GM18499 (cell line): Measurements from ENCODE around the gene C1orf159.
"Not testable (repeated sequence)": the region's sequence is repeated elsewhere in the genome, so short reads cannot be mapped to it uniquely, and the experiment has no call there.

Experiments used
- ATAC-seq: cut with Tn5 transposase; IDR thresholded peaks from one replicate; pipeline ENCODE4 v1.9.1; 2021; ENCODE audit warnings: moderate number of reproducible peaks; ENCODE audit not compliant: insufficient read depth, unreplicated experiment

C1orf159 gene

GRCh38 chr1:1058921-1059493, 56.9 kb downstream of the C1orf159 start:
- no peak for ATAC-seq

- no peak for ATAC-seq
These were observed 57.6 kb downstream of the C1orf159 start for GRCh38 chr1:1058088-1058905.

DNA sequence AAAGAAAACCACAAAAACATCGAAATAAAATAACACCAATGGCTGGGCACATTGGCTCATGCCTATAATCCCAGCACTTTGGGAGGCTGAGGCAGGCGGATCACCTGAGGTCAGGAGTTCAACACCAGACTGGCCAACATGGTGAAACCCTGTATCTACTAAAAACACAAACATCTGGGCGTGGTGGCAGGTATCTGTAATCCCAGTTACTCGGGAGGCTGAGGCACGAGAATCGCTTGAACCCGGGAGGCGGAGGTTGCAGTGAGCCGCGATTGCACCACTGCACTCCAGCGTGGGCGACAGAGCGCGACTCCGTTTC, 58.2 kb downstream of the C1orf159 start:
- ATAC-seq: not testable (repeated sequence)

DNA sequence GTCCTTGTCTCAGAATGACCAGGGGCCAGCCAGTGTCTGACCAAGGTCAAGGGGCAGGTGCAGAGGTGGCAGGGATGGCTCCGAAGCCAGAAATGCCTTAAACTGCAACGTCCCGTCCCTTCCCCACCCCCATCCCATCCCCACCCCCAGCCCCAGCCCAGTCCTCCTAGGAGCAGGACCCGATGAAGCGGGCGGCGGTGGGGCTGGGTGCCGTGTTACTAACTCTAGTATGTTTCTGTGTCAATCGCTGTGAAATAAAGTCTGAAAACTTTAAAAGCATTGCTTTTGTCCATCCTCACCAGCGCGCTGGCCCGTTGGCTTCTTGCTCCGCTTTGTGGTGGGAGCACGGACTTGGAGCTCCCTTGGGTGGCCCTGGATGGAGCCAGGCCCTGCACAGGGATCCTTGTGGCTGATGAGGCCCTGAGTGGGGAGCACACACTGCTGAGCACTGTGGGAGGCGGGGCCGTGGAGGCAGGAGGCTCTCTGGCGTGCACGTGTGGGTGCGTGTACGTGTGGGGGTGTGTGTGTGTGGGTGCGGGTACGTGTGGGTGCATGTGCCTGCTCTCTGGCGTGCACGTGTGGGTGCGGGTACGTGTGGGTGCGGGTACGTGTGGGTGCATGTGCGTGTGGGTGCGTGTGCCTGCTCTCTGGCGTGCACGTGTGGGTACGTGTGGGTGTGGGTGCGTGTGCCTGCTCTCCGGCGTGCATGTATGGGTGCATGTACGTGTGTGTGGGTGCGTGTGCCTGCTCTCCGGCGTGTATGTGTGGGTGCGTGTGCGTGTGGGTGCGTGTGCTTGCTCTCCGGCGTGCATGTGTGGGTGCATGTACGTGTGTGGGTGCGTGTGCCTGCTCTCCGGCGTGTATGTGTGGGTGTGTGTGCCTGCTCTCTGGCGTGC, 59.8 kb downstream of the C1orf159 start:
- no peak for ATAC-seq

DNA sequence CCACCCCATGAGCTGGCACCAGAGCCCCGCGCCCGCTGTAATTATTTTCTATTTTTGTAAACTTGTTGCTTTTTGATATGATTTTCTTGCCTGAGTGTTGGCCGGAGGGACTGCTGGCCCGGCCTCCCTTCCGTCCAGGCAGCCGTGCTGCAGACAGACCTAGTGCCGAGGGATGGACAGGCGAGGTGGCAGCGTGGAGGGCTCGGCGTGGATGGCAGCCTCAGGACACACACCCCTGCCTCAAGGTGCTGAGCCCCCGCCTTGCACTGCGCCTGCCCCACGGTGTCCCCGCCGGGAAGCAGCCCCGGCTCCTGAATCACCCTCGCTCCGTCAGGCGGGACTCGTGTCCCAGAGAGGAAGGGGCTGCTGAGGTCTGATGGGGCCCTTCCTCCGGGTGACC, 60.9 kb downstream of the C1orf159 start:
- ATAC-seq: no peak

DNA sequence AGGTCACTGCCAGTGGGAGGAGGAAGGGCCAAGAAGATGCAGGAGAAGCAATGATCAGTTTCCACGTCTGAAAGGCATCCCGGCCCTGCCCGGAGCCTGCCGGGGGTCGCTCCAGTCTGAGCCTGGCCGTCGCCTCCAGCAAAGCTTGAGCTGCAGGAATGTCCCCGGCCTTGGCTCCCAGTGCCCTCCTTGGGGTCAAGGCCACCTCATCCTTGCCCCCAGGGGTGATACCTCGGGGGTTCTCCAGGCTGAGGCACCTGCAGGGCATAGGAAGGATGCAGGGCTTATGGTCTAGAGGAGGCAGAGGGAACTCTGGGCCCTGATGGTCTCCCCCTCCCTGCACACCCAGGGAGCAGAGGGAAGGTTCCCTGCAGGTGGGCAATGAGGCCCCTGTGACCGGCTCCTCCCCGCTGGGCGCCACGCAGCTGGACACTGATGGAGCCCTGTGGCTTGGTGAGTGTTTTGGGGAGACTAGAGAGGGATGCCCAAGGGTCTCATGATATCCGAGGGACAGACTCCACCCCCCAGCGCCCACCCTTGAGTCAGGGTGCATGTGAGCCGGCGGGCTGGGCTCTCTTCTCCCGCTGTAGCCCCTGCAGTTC, 61.7 kb downstream of the C1orf159 start:
- ATAC-seq: no peak

DNA sequence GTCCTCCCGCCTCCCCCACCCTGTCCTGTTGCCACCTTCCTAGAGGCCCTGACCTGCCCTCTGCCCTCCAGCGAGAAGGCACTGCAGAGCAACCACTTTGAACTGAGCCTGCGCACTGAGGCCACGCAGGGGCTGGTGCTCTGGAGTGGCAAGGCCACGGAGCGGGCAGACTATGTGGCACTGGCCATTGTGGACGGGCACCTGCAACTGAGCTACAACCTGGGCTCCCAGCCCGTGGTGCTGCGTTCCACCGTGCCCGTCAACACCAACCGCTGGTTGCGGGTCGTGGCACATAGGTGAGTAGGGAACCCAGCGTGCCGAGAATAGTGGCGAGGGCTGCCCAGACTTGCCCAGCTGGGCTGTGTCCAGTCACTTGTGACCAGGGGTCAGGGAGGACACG, 62.2 kb downstream of the C1orf159 start:
- ATAC-seq: no peak

DNA sequence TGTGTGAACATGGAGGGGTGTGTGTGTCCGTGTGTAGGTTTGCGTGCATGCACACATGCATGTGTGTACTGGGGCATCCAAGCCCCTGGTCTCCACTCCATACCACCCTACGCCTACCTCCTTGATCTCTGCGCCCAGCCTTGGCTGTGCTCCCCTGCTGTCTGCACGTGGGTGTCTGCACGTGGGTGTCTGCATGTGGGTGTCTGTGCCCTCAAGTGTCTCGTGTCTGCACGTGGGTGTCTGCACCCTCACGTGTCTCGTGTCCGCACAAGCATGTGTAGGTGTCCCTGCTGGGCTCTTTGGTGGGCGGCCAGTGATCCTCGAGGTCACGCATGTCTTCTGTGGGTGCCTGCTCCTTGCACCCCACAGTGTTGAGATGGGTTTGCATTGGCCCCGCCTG, 62.9 kb downstream of the C1orf159 start:
- ATAC-seq: no peak

DNA sequence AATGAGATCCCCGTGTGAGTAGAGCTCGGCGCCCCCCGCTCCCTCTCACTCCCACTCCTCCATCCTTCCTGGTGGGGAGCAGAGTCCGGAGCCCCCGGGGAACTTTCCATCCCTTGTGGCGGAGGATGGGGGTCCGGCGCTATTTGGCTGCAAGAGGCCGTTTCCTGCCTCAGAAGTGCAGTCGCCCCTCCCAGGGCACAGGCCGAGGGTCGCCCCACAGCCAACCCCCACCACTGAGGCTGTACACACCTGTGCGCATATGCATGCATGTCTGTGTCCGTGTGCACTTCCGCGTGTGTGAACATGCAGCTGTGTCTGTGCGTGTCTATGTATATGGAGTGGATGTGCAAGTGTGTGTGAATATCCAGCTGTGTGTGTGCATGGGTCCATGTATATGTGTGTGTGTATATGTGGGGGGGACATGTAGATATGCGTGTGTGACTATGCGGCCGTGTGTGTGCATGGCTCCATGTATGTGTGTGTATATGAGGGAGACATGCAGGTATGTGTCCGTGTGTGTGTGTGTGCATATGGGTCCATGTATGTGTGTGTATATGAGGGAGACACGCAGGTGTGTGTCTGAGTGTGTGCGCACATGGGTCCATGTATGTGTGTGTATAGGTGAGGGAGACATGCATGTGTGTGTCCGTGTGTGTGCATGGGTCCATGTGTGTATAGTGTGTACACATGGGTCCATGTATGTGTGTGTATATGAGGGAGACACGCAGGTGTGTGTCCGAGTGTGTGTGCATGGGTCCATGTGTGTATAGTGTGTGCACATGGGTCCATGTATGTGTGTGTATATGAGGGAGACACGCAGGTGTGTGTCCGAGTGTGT, 63.7 kb downstream of the C1orf159 start:
- no peak for ATAC-seq

DNA sequence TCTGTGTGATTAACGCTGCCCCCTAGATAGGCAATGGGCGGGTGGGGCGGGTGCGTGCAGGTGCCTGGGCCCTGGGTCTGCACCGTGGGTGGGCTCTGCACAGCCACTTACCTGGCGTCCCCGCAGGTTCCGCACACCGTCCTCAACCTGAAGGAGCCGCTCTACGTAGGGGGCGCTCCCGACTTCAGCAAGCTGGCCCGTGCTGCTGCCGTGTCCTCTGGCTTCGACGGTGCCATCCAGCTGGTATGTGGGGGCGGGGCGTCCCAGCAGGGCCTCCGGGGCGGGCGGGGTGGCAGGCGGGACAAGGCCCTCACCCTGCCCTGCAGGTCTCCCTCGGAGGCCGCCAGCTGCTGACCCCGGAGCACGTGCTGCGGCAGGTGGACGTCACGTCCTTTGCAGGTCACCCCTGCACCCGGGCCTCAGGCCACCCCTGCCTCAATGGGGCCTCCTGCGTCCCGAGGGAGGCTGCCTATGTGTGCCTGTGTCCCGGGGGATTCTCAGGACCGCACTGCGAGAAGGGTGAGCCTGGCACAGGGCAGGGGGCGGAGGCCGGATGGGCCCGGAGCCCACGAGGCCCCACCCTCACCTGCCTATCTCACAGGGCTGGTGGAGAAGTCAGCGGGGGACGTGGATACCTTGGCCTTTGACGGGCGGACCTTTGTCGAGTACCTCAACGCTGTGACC, 64.6 kb downstream of the C1orf159 start:
- ATAC-seq: no peak

DNA sequence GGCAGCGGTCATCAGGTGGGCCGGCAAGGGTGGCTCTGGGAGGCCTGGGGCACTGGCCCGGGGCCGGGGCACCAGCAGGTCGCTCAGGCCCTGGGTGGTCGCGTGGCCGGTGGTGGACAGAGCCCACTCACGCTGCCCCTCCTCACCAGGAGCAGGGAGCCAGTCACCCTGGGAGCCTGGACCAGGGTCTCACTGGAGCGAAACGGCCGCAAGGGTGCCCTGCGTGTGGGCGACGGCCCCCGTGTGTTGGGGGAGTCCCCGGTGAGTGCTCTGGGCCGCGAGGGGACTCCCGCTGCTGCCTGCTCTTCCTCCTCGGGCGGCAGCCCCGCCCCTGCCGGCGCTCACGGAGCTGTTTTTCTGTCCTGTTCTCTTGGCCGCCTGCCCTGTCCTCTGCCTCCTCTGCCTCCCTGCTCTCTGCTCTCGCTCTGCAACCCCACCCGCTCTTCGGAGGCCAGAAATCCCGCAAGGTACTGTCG, 65.3 kb downstream of the C1orf159 start:
- ATAC-seq: no peak

DNA sequence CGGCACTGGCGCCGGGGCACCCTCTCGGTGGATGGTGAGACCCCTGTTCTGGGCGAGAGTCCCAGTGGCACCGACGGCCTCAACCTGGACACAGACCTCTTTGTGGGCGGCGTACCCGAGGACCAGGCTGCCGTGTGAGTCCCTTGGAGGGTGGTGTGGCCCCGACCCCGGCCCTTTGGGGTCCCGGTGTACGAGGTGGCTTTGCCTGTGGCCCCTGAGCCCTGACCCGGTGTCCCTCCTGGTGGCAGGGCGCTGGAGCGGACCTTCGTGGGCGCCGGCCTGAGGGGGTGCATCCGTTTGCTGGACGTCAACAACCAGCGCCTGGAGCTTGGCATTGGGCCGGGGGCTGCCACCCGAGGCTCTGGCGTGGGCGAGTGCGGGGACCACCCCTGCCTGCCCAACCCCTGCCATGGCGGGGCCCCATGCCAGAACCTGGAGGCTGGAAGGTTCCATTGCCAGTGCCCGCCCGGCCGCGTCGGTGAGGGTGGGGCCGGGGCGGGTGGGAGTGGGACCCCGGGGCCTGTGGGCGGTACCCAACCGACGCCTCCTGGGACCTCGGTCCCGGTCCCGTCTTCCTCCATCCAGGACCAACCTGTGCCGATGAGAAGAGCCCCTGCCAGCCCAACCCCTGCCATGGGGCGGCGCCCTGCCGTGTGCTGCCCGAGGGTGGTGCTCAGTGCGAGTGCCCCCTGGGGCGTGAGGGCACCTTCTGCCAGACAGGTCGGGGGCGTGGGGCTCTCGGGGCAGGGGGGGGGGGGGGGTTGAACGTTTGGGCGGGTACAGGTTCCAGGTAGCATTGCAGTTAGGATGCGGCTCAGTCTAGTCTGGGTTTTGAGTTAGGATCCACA, 66.3 kb downstream of the C1orf159 start:
- no peak for ATAC-seq

DNA sequence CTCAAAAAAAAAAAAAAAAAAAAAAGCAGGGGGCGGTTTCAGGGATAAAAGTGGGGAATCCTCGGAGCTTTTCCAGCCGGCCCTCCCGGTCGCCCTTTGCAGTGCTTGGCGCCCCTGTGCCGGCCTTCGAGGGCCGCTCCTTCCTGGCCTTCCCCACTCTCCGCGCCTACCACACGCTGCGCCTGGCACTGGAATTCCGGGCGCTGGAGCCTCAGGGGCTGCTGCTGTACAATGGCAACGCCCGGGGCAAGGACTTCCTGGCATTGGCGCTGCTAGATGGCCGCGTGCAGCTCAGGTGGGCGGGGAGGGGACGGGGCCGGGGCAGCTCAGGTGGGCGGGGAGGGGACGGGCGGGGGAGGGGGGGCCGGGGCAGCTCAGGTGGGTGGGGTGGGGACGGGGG, 67.1 kb downstream of the C1orf159 start:
- ATAC-seq: no peak

DNA sequence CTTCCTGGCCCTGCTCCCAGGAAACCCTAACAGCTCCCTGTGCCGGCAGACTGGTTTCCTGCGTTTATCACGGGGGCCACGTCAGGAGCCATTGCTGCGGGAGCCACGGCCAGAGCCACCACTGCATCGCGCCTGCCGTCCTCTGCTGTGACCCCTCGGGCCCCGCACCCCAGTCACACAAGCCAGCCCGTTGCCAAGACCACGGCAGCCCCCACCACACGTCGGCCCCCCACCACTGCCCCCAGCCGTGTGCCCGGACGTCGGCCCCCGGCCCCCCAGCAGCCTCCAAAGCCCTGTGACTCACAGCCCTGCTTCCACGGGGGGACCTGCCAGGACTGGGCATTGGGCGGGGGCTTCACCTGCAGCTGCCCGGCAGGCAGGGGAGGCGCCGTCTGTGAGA, 67.9 kb downstream of the C1orf159 start:
- ATAC-seq: no peak

GRCh38 chr1:1047407-1047806, 68.5 kb downstream of the C1orf159 start:
- ATAC-seq: no peak

GRCh38 chr1:1046767-1047166, 69.1 kb downstream of the C1orf159 start:
- no peak for ATAC-seq

- ATAC-seq: no peak
These were observed 69.6 kb downstream of the C1orf159 start for GRCh38 chr1:1046243-1046642.

GRCh38 chr1:1045129-1045528, 70.8 kb downstream of the C1orf159 start:
- no peak for ATAC-seq
